Adipocyte (in vitro differentiated cells): Measurements from ENCODE around the gene AAK1.
"Not testable (repeated sequence)": the region's sequence is repeated elsewhere in the genome, so short reads cannot be mapped to it uniquely, and the experiment has no call there.

ENCODE experiments used
- DNase-seq: peaks from one replicate; pipeline ENCODE4 v3.0.0-alpha.2; 2015; ENCODE audit warnings: low read depth
- H3K27me3 ChIP-seq: replicated peaks from 2 replicates; pipeline ENCODE4 v1.7.0; 2013; ENCODE audit warnings: mild to moderate bottlenecking, low read length, moderate library complexity; ENCODE audit not compliant: control insufficient read depth, insufficient read depth
- H3K36me3 ChIP-seq: 2 replicates; pipeline ENCODE4 v1.7.0; 2013; ENCODE audit warnings: low read length, mild to moderate bottlenecking, moderate library complexity; ENCODE audit not compliant: control insufficient read depth, insufficient read depth, severe bottlenecking
- H3K4me1 ChIP-seq: 2 replicates; pipeline ENCODE4 v1.7.0; 2013; ENCODE audit warnings: mild to moderate bottlenecking, low read length, moderate library complexity; ENCODE audit not compliant: control insufficient read depth, insufficient read depth
- H3K4me3 ChIP-seq: 2 replicates; pipeline ENCODE4 v1.7.0; 2013; ENCODE audit warnings: mild to moderate bottlenecking, low read length, moderate library complexity
- H3K9ac ChIP-seq: 2 replicates; pipeline ENCODE4 v1.7.0; 2013; ENCODE audit warnings: mild to moderate bottlenecking, low read length, moderate library complexity
- H3K9me3 ChIP-seq: 2 replicates; pipeline ENCODE4 v1.7.0; 2013; ENCODE audit warnings: mild to moderate bottlenecking, low read length, moderate library complexity; ENCODE audit not compliant: control insufficient read depth

AAK1 gene

GRCh38 chr2:69623236-69623635, 20.3 kb downstream of the AAK1 start:
- no peak overlapping the region for H3K9ac ChIP-seq
- H3K27me3 ChIP-seq: no peaks in the 10 kb centered on the region
- DNase-seq: no peak
- H3K4me1 ChIP-seq: peaks cover 32% of the 10 kb centered on the region
- H3K9me3 ChIP-seq: no peaks in the 10 kb centered on the region
- no peak overlapping the region for H3K4me3 ChIP-seq
- H3K36me3 ChIP-seq: no peaks in the 10 kb centered on the region

- peaks cover 32% of the 10 kb centered on the region for H3K4me1 ChIP-seq
- H3K4me3 ChIP-seq, H3K9me3 ChIP-seq, H3K36me3 ChIP-seq, H3K27me3 ChIP-seq, DNase-seq, H3K9ac ChIP-seq: not testable (repeated sequence)
Observed at GRCh38 chr2:69622805-69623204, 20.7 kb downstream of the AAK1 start.

- H3K27me3 ChIP-seq, H3K36me3 ChIP-seq, H3K4me3 ChIP-seq, H3K9ac ChIP-seq, DNase-seq, H3K9me3 ChIP-seq: not testable (repeated sequence)
- peaks cover 32% of the 10 kb centered on the region for H3K4me1 ChIP-seq
Observed at GRCh38 chr2:69622017-69622540, 21.5 kb downstream of the AAK1 start.

- Histone ChIP-seq H3K4me1 (peaks cover 32% of the 10 kb centered on the region), H3K9me3 (no peaks in the 10 kb centered on the region), H3K36me3 (no peaks in the 10 kb centered on the region), H3K27me3 (no peaks in the 10 kb centered on the region), H3K9ac (no peak overlapping the region), H3K4me3 (no peak overlapping the region)
- no peak for DNase-seq
Observed at GRCh38 chr2:69621440-69621839, 22.1 kb downstream of the AAK1 start.

- peaks cover 32% of the 10 kb centered on the region for H3K4me1 ChIP-seq
- H3K9ac ChIP-seq: no peak overlapping the region
- H3K4me3 ChIP-seq: no peak overlapping the region
- no peaks in the 10 kb centered on the region for H3K9me3 ChIP-seq
- no peak for DNase-seq
- H3K36me3 ChIP-seq: no peaks in the 10 kb centered on the region
- H3K27me3 ChIP-seq: no peaks in the 10 kb centered on the region
Observed at GRCh38 chr2:69620870-69621269, 22.7 kb downstream of the AAK1 start.

GRCh38 chr2:69619725-69620124, 23.8 kb downstream of the AAK1 start:
- Histone ChIP-seq H3K9me3 (no peaks in the 10 kb centered on the region), H3K4me3 (no peak overlapping the region), H3K9ac (no peak overlapping the region), H3K4me1 (peaks cover 25% of the 10 kb centered on the region), H3K27me3 (no peaks in the 10 kb centered on the region), H3K36me3 (no peaks in the 10 kb centered on the region)
- no peak for DNase-seq

GRCh38 chr2:69618362-69618761, 25.2 kb downstream of the AAK1 start:
- no peak for DNase-seq

GRCh38 chr2:69617744-69618143, 25.8 kb downstream of the AAK1 start:
- Histone ChIP-seq H3K27me3 (no peaks in the 10 kb centered on the region), H3K36me3 (peaks cover 3% of the 10 kb centered on the region), H3K9me3 (no peaks in the 10 kb centered on the region), H3K4me1 (peaks cover 10% of the 10 kb centered on the region), H3K4me3 (no peak overlapping the region), H3K9ac (no peak overlapping the region)
- DNase-seq: no peak

More at GRCh38 chr2:69618362-69618761, 25.2 kb downstream of the AAK1 start:
- no peak overlapping the region for H3K9ac ChIP-seq
- H3K9me3 ChIP-seq: no peaks in the 10 kb centered on the region
- no peak overlapping the region for H3K4me3 ChIP-seq
- no peaks in the 10 kb centered on the region for H3K27me3 ChIP-seq
- H3K4me1 ChIP-seq: peaks cover 12% of the 10 kb centered on the region
- peaks cover 3% of the 10 kb centered on the region for H3K36me3 ChIP-seq

GRCh38 chr2:69616755-69617154, 26.8 kb downstream of the AAK1 start:
- Histone ChIP-seq H3K9ac (no peak overlapping the region), H3K4me1 (peaks cover 10% of the 10 kb centered on the region), H3K9me3 (no peaks in the 10 kb centered on the region), H3K36me3 (peaks cover 3% of the 10 kb centered on the region), H3K4me3 (no peak overlapping the region), H3K27me3 (no peaks in the 10 kb centered on the region)
- no peak for DNase-seq

GRCh38 chr2:69615969-69616368, 27.6 kb downstream of the AAK1 start:
- no peaks in the 10 kb centered on the region for H3K9me3 ChIP-seq
- peaks cover 10% of the 10 kb centered on the region for H3K4me1 ChIP-seq
- H3K9ac ChIP-seq: no peak overlapping the region
- DNase-seq: no peak
- H3K36me3 ChIP-seq: peaks cover 3% of the 10 kb centered on the region
- no peak overlapping the region for H3K4me3 ChIP-seq
- no peaks in the 10 kb centered on the region for H3K27me3 ChIP-seq

GRCh38 chr2:69615078-69615625, 28.4 kb downstream of the AAK1 start:
- peaks cover 3% of the 10 kb centered on the region for H3K36me3 ChIP-seq
- no peak overlapping the region for H3K9ac ChIP-seq
- peaks cover 9% of the 10 kb centered on the region for H3K4me1 ChIP-seq
- DNase-seq: no peak
- H3K9me3 ChIP-seq: no peaks in the 10 kb centered on the region
- no peaks in the 10 kb centered on the region for H3K27me3 ChIP-seq
- no peak overlapping the region for H3K4me3 ChIP-seq

- no peak for DNase-seq
- Histone ChIP-seq H3K4me1 (no peaks in the 10 kb centered on the region), H3K27me3 (no peaks in the 10 kb centered on the region), H3K9ac (no peak overlapping the region), H3K36me3 (peaks cover 3% of the 10 kb centered on the region), H3K4me3 (no peak overlapping the region), H3K9me3 (no peaks in the 10 kb centered on the region)
Observed at GRCh38 chr2:69612707-69613106, 30.8 kb downstream of the AAK1 start.
